ENCODE measurements around the gene C15orf62.
A peak's percentile ranks its signal among the peaks of the same experiment; 100 is the strongest.

Gene C15orf62

DNA sequence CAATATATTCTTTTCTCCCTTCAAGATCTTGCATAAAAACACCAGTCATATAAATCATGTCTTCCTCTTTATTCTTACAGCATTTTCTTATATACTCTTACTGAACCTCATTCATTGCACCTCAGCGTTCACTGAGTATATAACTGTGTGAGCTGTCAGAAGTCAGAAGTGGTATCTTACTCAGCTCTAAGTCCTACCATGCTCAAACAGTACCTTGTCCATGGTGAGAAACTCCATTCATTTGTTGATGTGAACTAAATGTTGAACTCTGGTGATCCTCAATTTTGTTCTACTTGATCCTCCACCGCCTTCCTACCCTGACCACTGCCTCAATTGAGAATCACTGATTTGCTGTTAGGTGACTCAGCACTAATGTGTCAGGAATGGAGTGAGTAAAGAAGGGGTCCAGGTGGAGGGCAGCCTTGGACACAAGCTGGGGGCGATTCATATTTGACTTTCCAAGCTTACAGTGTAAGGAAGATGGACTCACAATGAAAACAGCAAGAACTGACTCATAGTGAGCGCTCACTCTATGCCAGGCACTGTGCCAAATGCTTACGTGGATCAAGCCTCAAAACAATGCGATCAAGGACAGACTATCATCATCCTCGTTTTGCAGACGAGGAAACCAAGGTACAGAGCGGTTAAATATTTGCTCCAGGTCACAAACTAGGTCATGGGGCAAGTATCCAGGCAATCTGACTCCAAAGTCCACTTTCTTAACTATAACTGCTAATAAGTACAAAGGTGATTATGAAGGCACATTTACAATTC is 23.6 kb downstream of the C15orf62 start:
- TF ChIP-seq, protein P1, sequence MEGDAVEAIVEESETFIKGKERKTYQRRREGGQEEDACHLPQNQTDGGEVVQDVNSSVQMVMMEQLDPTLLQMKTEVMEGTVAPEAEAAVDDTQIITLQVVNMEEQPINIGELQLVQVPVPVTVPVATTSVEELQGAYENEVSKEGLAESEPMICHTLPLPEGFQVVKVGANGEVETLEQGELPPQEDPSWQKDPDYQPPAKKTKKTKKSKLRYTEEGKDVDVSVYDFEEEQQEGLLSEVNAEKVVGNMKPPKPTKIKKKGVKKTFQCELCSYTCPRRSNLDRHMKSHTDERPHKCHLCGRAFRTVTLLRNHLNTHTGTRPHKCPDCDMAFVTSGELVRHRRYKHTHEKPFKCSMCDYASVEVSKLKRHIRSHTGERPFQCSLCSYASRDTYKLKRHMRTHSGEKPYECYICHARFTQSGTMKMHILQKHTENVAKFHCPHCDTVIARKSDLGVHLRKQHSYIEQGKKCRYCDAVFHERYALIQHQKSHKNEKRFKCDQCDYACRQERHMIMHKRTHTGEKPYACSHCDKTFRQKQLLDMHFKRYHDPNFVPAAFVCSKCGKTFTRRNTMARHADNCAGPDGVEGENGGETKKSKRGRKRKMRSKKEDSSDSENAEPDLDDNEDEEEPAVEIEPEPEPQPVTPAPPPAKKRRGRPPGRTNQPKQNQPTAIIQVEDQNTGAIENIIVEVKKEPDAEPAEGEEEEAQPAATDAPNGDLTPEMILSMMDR (IDR thresholded peaks at IDR 0.05; ENCODE audit: low read depth, low read length, missing control alignments): no peak
- peak; percentile 81 for DNase-seq (ENCODE audit: extremely low read depth, low read depth)
- no peak overlapping the region for H3K4me3 ChIP-seq (replicated peaks; ENCODE audit: low read depth, low read length)

DNA sequence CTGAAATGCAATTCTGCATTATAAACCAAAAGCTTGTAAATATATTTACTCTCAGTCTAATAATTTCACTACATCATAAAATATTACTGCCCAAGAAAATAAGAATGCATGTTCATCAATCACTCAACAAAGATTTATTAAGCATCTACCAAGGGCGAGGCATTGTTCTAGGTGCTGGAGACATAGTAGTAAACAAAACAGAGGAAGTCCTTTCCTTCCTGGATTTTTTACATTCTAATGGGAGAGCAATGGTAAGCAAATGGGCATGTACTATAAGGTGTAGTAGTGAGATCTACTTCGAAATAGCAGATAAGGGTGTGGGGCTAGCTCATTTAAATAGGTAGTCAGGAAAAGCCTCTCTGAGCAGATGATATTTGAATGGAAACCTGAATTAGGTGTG is 26.3 kb downstream of the C15orf62 start:
- no peak overlapping the region for H3K4me3 ChIP-seq (replicated peaks; ENCODE audit: low read depth, low read length)
- DNase-seq (ENCODE audit: extremely low read depth, low read depth): no peak

DNA sequence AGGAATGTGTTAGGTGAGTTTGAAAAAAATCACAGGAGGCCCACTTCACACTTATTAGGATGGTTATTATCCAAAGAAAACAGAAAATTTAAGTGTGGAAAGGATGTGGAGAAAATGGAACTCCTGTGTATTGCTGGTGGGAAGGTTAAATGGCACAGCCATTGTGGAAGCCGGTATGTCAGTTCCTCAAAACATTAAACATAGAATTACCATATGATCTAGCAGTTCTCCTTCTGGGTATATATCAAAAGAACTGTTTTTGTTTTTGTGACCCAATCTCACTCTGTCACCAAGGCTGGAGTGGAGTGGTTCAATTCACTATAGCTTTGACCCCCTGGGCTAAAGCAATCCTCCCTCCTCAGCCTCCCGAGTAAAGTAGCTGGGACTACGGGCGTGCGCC is 26.7 kb downstream of the C15orf62 start:
- TF ChIP-seq, protein P1 (IDR thresholded peaks at IDR 0.05; ENCODE audit: low read depth, low read length, missing control alignments): no peak

More for the DNA sequence above, 26.3 kb downstream of the C15orf62 start:
- TF ChIP-seq, protein P1 (IDR thresholded peaks at IDR 0.05; ENCODE audit: low read depth, low read length, missing control alignments): no peak

GRCh38 chr15:40799523-40799922 is 29.7 kb downstream of the C15orf62 start:
- no peak overlapping the region for H3K4me3 ChIP-seq (replicated peaks; ENCODE audit: low read depth, low read length)
- TF ChIP-seq, protein P1 (IDR thresholded peaks at IDR 0.05; ENCODE audit: low read depth, low read length, missing control alignments): no peak
- DNase-seq (ENCODE audit: extremely low read depth, low read depth): no peak

More for the DNA sequence above, 26.7 kb downstream of the C15orf62 start:
- no peak for DNase-seq (ENCODE audit: extremely low read depth, low read depth)
- H3K4me3 ChIP-seq (replicated peaks; ENCODE audit: low read depth, low read length): no peak overlapping the region

DNA sequence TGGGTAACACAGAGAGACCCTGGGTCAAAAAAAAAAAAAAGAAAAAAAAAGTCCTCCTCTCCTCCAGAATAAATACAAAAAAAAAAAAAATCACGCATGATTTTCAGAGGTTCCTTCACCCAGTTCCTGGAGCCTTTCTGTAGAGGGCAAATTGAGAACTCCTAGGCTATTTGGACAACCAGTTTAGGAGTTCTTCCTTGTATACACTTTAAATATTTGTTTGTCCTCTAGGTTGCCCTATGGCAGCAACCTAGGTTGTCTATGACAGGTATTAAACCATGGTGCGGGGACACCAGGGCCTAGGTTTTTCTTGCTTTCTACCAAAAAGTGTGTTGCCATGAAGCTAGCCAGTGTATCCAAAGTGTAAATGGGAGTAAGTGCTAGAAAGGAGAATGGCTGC is 33.3 kb downstream of the C15orf62 start:
- no peak overlapping the region for H3K4me3 ChIP-seq (replicated peaks; ENCODE audit: low read depth, low read length)
- no peak for DNase-seq (ENCODE audit: extremely low read depth, low read depth)
- TF ChIP-seq, protein P1 (IDR thresholded peaks at IDR 0.05; ENCODE audit: low read depth, low read length, missing control alignments): no peak

GRCh38 chr15:40803688-40804087 is 33.9 kb downstream of the C15orf62 start:
- TF ChIP-seq, protein P1 (IDR thresholded peaks at IDR 0.05; ENCODE audit: low read depth, low read length, missing control alignments): no peak
- DNase-seq (ENCODE audit: extremely low read depth, low read depth): no peak
- no peak overlapping the region for H3K4me3 ChIP-seq (replicated peaks; ENCODE audit: low read depth, low read length)
